ENCODE measurements around the gene CALHM3.
"Not testable (repeated sequence)": the region's sequence is repeated elsewhere in the genome, so short reads cannot be mapped to it uniquely, and the experiment has no call there.

DNA sequence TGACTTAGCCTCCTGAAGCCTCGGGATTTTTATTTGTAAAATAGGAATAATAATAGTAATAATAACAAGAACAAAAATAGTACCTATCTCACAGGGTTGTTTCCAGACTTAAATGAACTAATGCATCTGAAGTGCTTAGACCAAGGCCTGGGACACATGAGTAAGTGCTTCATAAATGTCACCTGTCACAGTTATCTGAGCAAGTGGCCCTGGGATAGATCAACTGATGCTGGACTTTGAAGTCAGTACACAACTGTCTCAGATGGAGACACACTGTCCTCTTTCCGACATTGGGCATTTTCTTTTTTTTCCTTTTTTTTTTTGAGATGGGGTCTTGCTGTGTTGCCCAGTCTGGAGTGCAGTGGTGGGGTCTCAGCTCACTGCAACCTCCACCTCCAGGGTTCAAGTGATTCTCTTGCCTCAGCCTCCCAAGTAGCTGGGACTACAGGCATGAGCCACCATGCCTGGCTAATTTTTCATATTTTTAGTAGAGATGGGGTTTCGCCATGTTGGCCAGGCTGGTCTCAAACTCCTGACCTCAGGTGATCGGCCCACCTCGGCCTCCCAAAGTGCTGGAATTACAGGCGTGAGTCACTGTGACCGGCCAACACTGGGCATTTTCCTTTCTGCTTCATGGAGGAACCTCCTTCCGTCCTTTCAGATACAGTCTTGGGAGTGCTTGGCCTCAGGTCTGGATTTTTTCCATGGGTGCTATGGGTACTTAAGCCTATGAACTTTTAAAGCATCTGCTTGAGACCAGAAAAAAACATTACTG lies 7.8 kb upstream of the CALHM3 start:
- not testable (repeated sequence) for TF ChIP-seq POLR2AphosphoS5, POLR2A, POU2F2, SPI1 (IDR thresholded peaks at IDR 0.05; ENCODE audit: low read depth, low read length)

All from GM12891 (cell line).